OCI-LY3 (cell line): Measurements from ENCODE around the gene MAP3K5.
"Not testable (repeated sequence)": the region's sequence is repeated elsewhere in the genome, so short reads cannot be mapped to it uniquely, and the experiment has no call there.

Experiments used
- H2AFZ ChIP-seq: fragments of 200-600, 300-600 bp; shearing (Covaris generic); 2 replicates; pipeline ENCODE4 v1.6.0; 2014; ENCODE audit warnings: antibody characterized with exemption, low read depth, low read length
- H3K27ac ChIP-seq: fragments of 200-600, 300-600 bp; sonication (generic); 2 replicates; pipeline ENCODE4 v1.5.1; 2014; ENCODE audit warnings: mild to moderate bottlenecking, low read length, moderate library complexity, mixed read lengths
- H3K27me3 ChIP-seq: fragments of 200-600, 300-600 bp; sonication (generic); 2 replicates; pipeline ENCODE4 v1.6.1; 2014; ENCODE audit warnings: low read depth, low read length, mixed read lengths
- H3K36me3 ChIP-seq: fragments of 200-600, 300-600 bp; sonication (generic); replicated peaks from 2 replicates; pipeline ENCODE3; 2014; ENCODE audit warnings: low read depth, low read length, mixed read lengths
- H3K4me1 ChIP-seq: fragments of 300-600, 200-600 bp; sonication (generic); 2 replicates; pipeline ENCODE4 v1.6.1; 2014; ENCODE audit warnings: low read length, mixed read lengths
- H3K4me2 ChIP-seq: fragments of 200-600, 300-600 bp; sonication (generic); 2 replicates; pipeline ENCODE4 v1.6.1; 2014; ENCODE audit warnings: low read length, mixed read lengths
- H3K4me3 ChIP-seq: fragments of 300-600, 200-600 bp; sonication (generic); 2 replicates; pipeline ENCODE4 v1.5.1; 2014; ENCODE audit warnings: antibody characterized with exemption, mild to moderate bottlenecking, low read length, moderate library complexity
- H3K79me2 ChIP-seq: fragments of 300-600, 200-600 bp; shearing (Covaris generic); 2 replicates; pipeline ENCODE4 v1.6.1; 2014; ENCODE audit warnings: mild to moderate bottlenecking, low read length, mixed read lengths
- H3K9ac ChIP-seq: fragments of 300-600, 200-600 bp; shearing (Covaris generic); 2 replicates; pipeline ENCODE4 v1.6.0; 2014; ENCODE audit warnings: mild to moderate bottlenecking, low read length, moderate library complexity
- H3K9me3 ChIP-seq: fragments of 200-600, 300-600 bp; shearing (Covaris generic); 2 replicates; pipeline ENCODE4 v1.6.1; 2014; ENCODE audit warnings: low read length, mixed read lengths; ENCODE audit not compliant: insufficient read depth
- H4K20me1 ChIP-seq: fragments of 200-600, 300-600 bp; sonication (generic); 2 replicates; pipeline ENCODE4 v1.6.1; 2016; ENCODE audit warnings: low read length, mixed read lengths; ENCODE audit not compliant: insufficient read depth
- CTCF ChIP-seq: fragments of 200-600, 300-600 bp; sonication (generic); IDR thresholded peaks from 2 replicates; pipeline ENCODE4 v1.5.1; 2014; ENCODE audit warnings: antibody characterized with exemption, low read length, low read depth
- EZH2phosphoT487 ChIP-seq: fragments of 200-600 bp; shearing (Covaris generic); IDR thresholded peaks from 2 replicates; pipeline ENCODE4 v1.6.1; 2018; ENCODE audit warnings: antibody characterized with exemption, mixed run types, low read depth

The MAP3K5 gene

GRCh38 chr6:136761227-136761922 is 30.9 kb downstream of the MAP3K5 start:
- Histone ChIP-seq H3K4me3 (no peak overlapping the region), H3K27me3 (no peaks in the 10 kb centered on the region), H3K4me2 (peak overlapping the region; percentile 1; the same call in 1 of the 2 replicates), H4K20me1 (peaks cover 3% of the 10 kb centered on the region; the same call in 1 of the 2 replicates), H3K4me1 (peaks cover 36% of the 10 kb centered on the region), H3K79me2 (no peaks in the 10 kb centered on the region), H3K9me3 (no peaks in the 10 kb centered on the region), H3K9ac (no peak overlapping the region), H2AFZ (no peak overlapping the region), H3K27ac (no peak overlapping the region), H3K36me3 (no peaks in the 10 kb centered on the region)
- TF ChIP-seq EZH2phosphoT487 (no peak), CTCF (no peak)

- not testable (repeated sequence) for H3K4me2 ChIP-seq, H3K36me3 ChIP-seq, H2AFZ ChIP-seq, H3K9ac ChIP-seq, H4K20me1 ChIP-seq, H3K79me2 ChIP-seq, H3K27ac ChIP-seq, H3K4me3 ChIP-seq, H3K9me3 ChIP-seq, H3K27me3 ChIP-seq
- peaks cover 36% of the 10 kb centered on the region for H3K4me1 ChIP-seq
These were observed 31.5 kb downstream of the MAP3K5 start for GRCh38 chr6:136760781-136761180.

GRCh38 chr6:136757150-136757549 is 35.1 kb downstream of the MAP3K5 start:
- no peaks in the 10 kb centered on the region for H3K9me3 ChIP-seq
- no peaks in the 10 kb centered on the region for H3K79me2 ChIP-seq
- H3K4me3 ChIP-seq, result no peak overlapping the region
- H3K4me2 ChIP-seq, result no peak overlapping the region
- no peak overlapping the region for H2AFZ ChIP-seq
- peaks cover 8% of the 10 kb centered on the region for H3K4me1 ChIP-seq
- no peak overlapping the region for H3K9ac ChIP-seq
- no peaks in the 10 kb centered on the region for H3K36me3 ChIP-seq
- no peak overlapping the region for H3K27ac ChIP-seq
- H4K20me1 ChIP-seq, result no peaks in the 10 kb centered on the region
- TF ChIP-seq EZH2phosphoT487, result no peak
- no peak for TF ChIP-seq CTCF
- no peaks in the 10 kb centered on the region for H3K27me3 ChIP-seq

- TF ChIP-seq EZH2phosphoT487, result no peak
- no peak for TF ChIP-seq CTCF
- no peaks in the 10 kb centered on the region for H4K20me1 ChIP-seq
- no peak overlapping the region for H2AFZ ChIP-seq
These were observed 37.5 kb downstream of the MAP3K5 start for GRCh38 chr6:136754820-136755219.

More at GRCh38 chr6:136754820-136755219, 37.5 kb downstream of the MAP3K5 start:
- no peaks in the 10 kb centered on the region for H3K36me3 ChIP-seq
- no peaks in the 10 kb centered on the region for H3K9me3 ChIP-seq
- no peaks in the 10 kb centered on the region for H3K79me2 ChIP-seq
- H3K27ac ChIP-seq, result no peak overlapping the region
- no peak overlapping the region for H3K4me3 ChIP-seq
- H3K9ac ChIP-seq, result no peak overlapping the region
- H3K4me1 ChIP-seq, result peaks cover 19% of the 10 kb centered on the region
- no peaks in the 10 kb centered on the region for H3K27me3 ChIP-seq
- H3K4me2 ChIP-seq, result no peak overlapping the region
